Lung microvascular endothelial cell (primary cell): ENCODE results near the gene SLC66A1. TPM values are rescaled to one million over a fixed set of nuclear protein-coding genes. Genes with fewer than 3 reads are reported as not detected.
A peak's percentile ranks its signal among the peaks of the same experiment; 100 is the strongest.

Experiments
- DNase-seq, 2 donors: peaks; one replicate each; pipeline versions ENCODE4 v3.0.0 to v3.0.0-alpha.2; 2010; ENCODE audit warnings: low read depth in 2 of 2
- total RNA-seq: library from RNA; depleted of rRNA; stranded (reverse); fragments of >200 nt; gene quantifications from 2 replicates; pipeline ENCODE4 v1.2.1, GENCODE V29; 2014

The SLC66A1 gene
- total RNA-seq, 1 donor from 2014 or later: 12.3 TPM

DNA sequence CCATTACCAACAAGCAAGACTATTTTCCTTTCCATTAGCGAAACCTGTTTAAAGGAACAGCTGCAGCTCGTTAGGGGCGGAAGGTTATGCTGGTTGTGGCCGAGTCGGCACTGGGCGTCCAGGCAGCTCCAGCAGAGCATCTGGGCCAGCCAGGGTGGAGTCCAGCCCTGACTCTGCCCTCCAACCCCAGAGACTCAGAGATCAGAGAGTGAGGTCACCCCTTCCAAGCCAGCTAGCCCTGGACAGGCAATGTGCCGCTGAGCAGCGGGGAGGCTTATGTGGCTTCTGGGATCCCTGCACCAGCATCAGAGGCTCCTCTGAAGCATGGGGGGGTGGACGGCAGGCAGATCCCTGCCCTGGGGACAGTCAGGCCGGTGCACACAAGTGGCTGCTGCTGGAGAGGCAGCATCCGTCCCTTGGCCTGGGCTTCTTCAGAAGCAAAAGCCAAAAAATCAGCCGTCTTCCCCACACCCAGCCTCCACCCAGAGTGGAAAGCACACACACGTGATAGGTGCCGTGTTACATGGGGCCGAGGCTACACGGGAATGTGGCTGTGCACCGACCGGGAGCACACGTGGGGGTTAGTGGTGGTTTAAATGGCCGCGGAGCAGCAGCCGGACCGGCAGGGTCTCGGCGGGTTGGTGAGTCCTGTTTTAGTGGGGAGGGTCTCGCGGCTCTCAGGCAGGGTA lies 30.1 kb downstream of the SLC66A1 start:
- no peak for DNase-seq

DNA sequence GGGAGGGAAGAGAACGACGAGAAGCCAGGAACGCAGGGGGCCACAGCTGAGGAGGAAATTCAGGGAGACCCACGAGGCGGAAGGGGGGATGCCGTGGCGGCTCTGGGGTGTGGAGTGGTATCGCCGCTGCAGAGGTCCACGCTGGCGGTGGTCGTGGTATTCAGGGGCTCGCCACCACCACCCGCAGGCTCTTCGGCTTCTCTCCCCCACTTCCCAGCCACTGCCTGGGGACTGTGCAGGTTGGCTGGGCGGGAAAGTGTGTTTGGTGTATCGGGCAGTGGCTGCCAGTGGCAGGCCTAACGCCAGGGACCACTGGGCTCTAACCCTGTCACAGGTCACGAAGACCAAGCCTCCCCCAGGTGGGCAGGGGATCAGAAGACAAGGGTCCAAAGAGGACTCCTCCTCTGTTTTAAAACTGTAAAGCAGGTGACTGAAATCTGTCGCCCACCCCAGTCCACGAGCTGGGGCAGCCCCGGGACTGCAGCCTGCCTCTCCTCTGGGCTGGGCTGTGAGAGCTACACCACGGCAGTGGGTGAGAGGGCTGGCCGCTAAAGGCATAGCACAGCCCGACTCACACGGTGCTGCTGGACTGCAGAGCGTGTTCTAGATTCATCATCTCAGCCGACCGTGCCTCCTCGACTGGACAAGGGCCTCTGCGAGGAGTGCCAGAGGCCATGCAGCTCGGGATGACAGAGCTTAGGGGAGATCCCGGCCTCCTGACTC lies 30.9 kb downstream of the SLC66A1 start:
- DNase-seq: no peak

DNA sequence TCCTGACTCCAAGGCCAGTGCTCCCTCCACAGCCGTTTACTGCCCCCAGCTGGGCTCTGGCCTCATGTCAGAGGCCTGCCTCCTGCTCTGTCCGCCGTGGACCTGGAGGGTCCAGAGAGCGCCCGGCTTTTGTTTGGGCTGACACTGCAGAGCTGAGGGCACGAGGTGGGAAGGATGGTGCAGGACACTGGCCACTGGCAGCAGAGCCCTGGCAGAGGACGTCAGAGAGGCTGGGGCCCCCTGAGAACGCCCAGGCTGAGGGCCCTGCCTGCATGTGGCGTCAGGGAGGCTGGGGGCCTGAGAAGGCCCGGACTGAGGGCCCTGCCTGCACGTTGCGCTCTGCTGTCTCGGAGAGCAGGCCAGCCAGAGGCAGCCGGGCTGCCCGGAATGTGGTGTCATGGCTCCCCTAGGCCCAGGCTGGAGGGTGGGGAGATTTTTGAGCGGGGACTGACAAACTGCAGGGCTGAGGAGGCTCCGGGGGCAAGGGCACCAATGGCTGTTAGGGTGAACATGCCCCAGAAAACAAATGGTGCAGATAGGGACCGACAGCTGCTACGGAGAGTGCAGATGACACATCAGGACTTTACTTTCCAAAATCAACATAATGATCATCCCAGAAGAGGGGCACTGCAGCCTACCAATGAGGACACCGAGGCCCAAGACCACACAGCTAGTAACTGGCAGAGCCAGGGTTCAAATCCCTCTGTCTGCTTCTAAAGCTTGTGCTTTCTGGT lies 31.7 kb downstream of the SLC66A1 start:
- no peak for DNase-seq

DNA sequence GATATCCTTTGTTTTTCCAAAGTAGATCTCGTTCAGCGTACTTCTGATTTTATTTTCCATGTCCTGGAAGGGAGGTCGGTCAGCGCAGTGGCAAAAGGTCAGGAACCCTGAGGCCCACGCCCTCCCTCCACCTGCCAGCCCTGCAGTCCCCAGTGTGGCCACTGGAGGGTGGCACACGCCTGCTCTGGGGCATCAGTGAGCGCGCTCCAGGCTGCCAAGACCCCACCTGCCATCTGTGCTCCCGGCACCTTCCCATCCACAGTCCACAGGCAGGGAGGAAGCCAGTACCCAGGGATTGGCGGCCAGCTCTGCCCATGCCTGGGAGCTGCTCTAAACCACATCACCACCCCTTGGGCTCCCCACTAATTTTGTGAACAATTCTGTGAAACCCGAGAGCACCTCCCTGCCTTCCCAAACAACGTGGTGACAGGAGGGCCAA lies 32.3 kb downstream of the SLC66A1 start:
- DNase-seq: peak; percentile 47 to 75

- no peak for DNase-seq
These were observed 32.7 kb downstream of the SLC66A1 start for GRCh38 chr1:19344831-19345230.

DNA sequence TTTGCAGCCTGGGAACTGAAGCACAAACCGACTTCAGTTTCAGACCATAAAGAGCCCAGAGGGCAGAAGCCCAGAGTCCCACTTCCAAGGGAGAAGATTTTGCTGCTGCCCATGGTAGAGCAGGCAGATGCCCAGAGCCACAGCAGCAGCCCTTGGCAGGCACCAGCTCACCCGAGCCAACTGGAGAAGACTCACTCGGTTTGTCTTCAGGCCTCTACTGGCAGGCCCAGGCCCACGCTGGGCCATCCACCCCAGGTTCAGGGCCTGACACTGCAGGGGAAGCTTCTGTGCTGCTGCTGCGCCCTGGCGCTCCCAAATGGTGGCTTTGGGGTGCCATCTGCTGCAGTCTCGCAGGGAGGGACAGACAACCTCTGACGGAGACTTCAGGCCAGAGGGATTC lies 33.3 kb downstream of the SLC66A1 start:
- DNase-seq: no peak

DNA sequence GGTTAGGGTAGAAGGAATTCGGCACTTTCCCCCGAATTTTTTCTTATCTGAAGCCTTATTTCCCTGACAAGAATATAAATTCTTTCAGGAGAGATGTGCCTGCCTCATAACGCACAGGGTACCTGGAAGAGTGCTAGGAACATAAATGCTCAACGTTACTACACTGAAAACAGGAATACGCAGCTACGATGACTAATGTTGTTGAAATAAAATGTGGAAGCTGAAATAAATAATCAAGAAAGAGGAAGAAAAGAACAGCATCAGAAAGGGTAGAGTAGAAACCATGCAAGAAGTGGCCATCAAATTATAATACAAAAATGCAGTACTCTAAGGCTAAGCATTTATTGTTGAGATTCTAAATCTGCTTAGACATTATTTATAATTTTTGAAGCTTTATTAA lies 33.9 kb downstream of the SLC66A1 start:
- DNase-seq: no peak

GRCh38 chr1:19347533-19348172 lies 35.5 kb downstream of the SLC66A1 start:
- DNase-seq: peak in 1 of 2 donors; percentile 12

DNA sequence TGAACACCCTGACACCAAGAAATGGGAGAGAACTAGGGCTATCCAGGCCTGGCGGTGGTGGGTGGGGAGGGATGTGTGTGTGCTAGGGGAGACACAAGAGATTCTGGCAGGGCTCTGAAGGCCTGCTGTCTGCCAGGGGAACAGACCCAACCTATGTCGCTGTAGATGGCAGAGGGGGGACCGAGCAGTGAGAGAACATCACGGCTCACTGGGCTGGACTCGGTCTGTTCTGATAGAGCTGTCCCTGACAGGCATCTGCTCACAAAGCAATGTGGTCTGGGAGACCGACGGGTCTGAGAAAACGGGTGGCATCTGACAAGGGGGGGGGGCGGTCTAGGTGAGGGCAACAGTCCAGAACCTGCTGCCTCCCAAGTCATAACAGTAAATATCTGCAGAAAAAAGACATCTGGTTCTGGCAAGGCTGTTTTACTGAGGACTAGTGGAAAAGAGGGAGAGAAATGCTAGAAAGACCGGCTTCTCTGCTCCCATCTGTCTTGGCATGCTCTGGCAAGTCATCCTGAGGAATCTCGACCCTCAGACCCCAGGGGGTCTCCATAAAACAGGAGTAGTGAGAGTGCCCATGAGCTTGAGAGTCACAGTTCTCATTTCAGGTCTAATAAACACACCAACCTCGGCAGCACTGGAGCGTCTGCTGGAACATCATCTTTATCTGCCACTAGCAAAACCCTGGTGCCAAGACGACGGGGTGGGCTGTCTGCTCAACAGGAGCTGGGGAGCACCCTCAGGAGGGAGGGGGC lies 36.5 kb downstream of the SLC66A1 start:
- no peak for DNase-seq

DNA sequence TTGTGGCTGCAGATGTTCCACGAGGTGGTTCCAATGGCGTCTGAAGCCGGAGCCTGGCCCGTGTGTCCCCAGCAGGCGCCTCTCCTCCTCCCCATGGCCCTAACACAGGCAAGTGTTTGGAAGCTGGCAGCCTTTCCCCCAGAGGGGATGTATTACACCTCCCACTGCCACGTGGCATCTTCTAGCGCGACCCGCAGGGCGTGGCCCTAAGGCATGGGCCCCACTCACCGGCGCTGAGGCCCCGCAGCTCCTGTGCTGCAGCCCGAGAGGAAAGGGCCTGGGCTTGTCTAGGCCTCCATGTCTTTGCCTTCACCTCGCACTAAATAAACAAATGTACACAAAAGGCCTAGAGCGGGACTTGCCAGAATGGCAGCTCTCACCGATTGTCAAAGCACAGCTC lies 37.9 kb downstream of the SLC66A1 start:
- no peak for DNase-seq

- DNase-seq: no peak
These were observed 38.4 kb downstream of the SLC66A1 start for GRCh38 chr1:19350566-19350965.

DNA sequence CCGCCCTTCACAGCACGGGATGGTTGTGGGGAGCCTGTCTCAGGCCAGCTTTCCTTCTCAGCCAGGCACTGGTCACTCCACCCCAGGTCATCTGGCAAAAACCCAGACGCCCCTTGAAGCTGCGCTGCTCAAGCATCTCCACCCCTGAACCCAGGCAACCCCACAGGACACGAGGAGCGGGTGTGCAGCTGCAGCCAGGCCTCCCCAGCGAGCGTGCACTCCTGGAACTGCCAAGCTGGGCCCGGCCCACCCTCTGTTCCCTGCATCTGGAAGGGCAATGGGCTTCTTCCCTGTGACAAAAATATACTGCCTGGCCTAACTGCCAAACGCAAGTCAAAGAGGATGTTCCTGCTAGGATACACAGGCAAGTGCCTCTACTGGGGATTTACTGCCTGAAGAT lies 39.7 kb downstream of the SLC66A1 start:
- DNase-seq: no peak

DNA sequence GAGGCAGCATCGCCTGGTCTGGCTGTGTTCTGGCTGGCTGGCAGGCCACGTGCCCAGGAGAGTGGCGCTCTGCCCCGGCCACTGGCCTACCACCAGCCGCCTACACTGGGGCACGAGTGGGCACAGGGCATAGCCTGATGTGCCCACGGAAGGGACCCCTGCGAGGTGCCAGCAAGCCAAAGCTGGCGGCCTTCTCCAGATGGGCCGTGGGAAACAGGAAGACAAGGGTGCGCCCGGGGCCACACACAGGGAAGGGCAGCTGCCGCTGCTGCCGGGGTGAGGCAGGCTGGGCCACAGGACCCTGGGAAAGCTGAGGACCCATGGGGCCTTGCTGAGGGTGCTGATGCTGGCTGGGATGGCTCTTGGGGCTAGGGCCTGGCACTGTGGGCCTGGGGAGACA lies 40.7 kb downstream of the SLC66A1 start:
- DNase-seq: no peak

GRCh38 chr1:19353596-19353995 lies 41.5 kb downstream of the SLC66A1 start:
- DNase-seq: no peak

DNA sequence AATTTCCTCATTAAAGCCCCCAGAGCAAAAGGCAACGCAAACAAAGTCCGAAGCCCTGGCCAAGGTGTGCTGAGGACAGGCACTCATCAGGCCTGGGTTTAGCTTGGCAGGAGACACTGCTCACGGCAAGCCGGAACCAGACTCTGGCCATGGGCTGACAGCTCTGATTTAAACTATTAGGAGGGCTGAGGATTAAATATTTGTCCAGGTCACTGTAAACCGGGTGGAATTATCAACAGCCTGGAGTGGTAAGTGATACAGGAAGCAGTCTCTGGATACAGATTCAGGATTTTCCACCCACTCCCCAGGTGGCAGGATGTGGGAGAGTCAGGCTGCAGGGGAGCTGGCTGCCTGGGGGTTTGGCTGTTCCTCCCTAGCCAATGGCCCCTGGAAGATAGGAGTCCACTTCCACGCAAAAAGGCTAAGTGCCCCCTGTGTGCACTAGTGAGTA lies 42.4 kb downstream of the SLC66A1 start:
- peak in 1 of 2 donors; percentile 69 for DNase-seq

GRCh38 chr1:19356266-19356665 lies 44.1 kb downstream of the SLC66A1 start:
- DNase-seq: no peak

DNA sequence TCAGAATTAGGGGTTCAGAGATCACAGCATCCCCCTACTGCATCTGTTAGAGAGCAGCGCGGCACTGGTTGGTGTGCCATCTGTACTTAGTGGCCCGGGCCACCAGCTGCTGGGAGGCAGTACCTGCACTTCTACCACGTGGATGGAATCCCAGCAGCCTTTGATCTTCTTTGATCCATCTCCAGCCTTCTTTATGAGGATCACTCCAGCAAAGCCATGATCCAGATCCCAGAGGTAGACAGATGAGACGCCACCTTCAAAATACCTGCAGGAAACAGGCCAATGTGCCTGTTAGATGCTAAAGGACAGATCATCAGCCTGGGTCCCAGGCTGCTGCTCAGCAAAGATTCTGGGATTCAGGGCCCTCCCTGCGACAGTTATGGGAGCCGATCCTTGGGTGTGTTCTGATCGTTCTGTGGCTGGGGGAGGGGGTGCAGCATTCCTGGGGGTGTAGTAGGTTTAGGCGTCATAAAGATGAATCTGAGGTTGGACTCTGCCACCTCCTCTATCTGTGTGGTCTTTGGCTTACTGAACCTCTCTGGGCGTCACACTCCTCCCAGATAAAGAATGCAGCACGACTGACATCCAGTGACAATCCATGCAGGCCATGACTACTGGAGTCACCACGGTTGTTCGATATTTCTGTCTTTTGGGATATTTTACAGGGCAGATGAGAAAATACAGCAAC lies 45.3 kb downstream of the SLC66A1 start:
- no peak for DNase-seq

DNA sequence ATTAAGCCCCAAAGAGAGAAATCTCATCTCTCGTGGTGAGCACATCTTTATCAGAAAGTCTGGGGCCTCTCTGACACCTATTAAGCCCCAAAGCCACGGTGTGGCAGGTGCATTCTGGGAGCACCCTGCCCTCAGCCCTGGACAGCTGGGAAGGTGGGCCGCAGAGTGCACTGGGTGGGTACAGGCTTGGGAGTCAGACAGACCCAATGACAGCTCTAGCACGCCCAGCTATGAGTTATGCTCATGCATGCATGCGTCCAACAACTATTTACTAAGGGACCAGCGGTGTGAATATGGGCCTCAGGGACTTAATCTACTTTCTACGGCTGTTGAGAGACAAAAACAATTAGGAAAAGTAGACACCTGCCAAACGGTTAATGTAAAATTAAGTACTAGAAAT lies 46.6 kb downstream of the SLC66A1 start:
- DNase-seq: no peak

DNA sequence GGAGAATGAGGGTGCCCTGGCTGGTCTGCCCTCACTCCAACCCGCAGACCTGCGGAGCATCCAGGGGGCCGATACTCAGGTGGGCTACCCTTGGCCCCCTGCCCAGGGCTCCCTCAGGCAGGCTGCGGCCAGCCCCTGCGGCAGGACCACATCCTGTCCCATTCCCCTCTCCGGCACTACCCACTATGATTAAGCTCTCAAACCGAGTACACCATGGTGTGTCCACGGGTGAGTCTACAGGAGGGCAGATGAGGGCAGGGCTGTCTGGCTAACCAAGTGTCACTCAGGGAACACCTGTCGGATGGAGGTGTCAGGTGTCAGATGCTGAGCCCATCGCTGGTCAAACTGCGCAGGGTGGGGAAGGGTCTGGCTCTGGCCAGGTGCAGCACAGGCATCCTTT lies 47.2 kb downstream of the SLC66A1 start:
- no peak for DNase-seq

DNA sequence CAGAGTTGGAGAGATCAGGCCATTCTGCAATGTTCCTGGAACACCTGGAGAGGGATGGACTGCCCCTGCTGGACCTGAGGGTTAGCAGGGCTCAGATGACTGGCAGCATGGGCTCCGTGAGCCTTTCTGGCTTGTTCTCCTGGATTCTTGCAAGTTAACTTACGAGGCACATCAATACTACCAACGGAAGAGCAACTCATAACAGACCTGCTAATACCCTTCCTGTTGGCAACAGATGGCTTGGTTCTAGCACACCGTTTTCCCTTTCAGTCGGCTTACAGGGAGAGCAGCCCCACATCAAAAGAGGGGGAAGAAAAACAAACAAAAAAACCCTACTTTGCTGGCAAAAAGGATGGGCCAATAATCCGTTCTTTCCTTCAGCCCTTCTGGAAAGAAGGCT lies 47.9 kb downstream of the SLC66A1 start:
- DNase-seq: peak; percentile 46 to 77

DNA sequence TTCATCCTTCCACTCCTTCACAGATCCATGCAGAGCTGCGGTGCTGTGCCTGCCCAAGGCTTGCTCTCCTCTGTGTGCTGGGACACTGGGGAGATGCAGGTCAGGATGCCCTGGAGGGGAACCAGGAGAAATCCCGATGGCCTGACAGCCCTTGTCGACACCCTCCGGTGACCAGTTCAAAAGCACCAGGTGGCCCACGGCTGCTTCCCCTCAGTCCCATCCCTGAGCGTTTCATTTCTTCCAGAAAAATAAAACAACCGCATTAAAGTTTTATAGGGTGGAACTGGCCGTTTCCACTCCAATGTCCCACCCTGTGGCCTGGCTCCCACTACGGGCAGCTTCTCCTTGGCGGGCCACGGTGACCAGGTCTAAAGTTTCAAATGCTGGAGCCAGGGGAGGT lies 48.3 kb downstream of the SLC66A1 start:
- DNase-seq: no peak
